Measurements from ENCODE around the gene RPS8. TPM values are rescaled to one million over a fixed set of nuclear protein-coding genes. Genes with fewer than 3 reads are reported as not detected.

The RPS8 gene
- polyA plus RNA-seq, 4 donors = 1,153 to 3,026 (median 2,284) TPM

- H3K4me1 ChIP-seq (ENCODE audit: control insufficient read depth in 3 of 3, insufficient read depth in 2 of 3, low read depth in 1 of 3, low read length in 2 of 3) = peaks cover 0 to 41% (median 0%) of the 10 kb centered on the region in 3 donors
- no peaks in the 10 kb centered on the region for H3K9me3 ChIP-seq (ENCODE audit: control insufficient read depth in 2 of 2, insufficient read depth in 1 of 2, low read depth in 1 of 2, low read length in 1 of 2)
- FAIRE-seq (no peak), DNase-seq (no peak)
- no peak overlapping the region for H3K4me3 ChIP-seq (ENCODE audit: low read depth in 1 of 3, low read length in 3 of 3)
- H3K27me3 ChIP-seq (ENCODE audit: control insufficient read depth in 3 of 3, insufficient read depth in 3 of 3, low read length in 3 of 3) = no peaks in the 10 kb centered on the region
- H3K27ac ChIP-seq (ENCODE audit: low read depth in 1 of 3, low read length in 2 of 3) = no peak overlapping the region
- H3K36me3 ChIP-seq (ENCODE audit: control insufficient read depth in 3 of 3, insufficient read depth in 2 of 3, low read depth in 1 of 3, low read length in 3 of 3) = peaks cover 0 to 16% (median 0%) of the 10 kb centered on the region in 3 donors
- 79 to 91% (median 79%) methylated on average over 2 of the region's 2 CpGs for WGBS, 3 donors
Observed at GRCh38 chr1:44817307-44817706, 42.0 kb downstream of the RPS8 start.

- 95 to 97% (median 97%) methylated on average over 11 of the region's 11 CpGs for WGBS, 3 donors
- DNase-seq (no peak), FAIRE-seq (no peak)
- Histone ChIP-seq H3K9me3 (ENCODE audit: control insufficient read depth in 2 of 2, insufficient read depth in 1 of 2, low read depth in 1 of 2, low read length in 1 of 2) (no peaks in the 10 kb centered on the region), H3K4me1 (ENCODE audit: control insufficient read depth in 3 of 3, insufficient read depth in 2 of 3, low read depth in 1 of 3, low read length in 2 of 3) (peaks cover 0 to 36% (median 0%) of the 10 kb centered on the region in 3 donors), H3K36me3 (ENCODE audit: control insufficient read depth in 3 of 3, insufficient read depth in 2 of 3, low read depth in 1 of 3, low read length in 3 of 3) (peaks cover 0 to 22% (median 0%) of the 10 kb centered on the region in 3 donors), H3K27me3 (ENCODE audit: control insufficient read depth in 3 of 3, insufficient read depth in 3 of 3, low read length in 3 of 3) (no peaks in the 10 kb centered on the region), H3K27ac (ENCODE audit: low read depth in 1 of 3, low read length in 2 of 3) (no peak overlapping the region), H3K4me3 (ENCODE audit: low read depth in 1 of 3, low read length in 3 of 3) (no peak overlapping the region)
Observed at GRCh38 chr1:44817771-44818495, 42.6 kb downstream of the RPS8 start.

- Histone ChIP-seq H3K9me3 (ENCODE audit: control insufficient read depth in 2 of 2, insufficient read depth in 1 of 2, low read depth in 1 of 2, low read length in 1 of 2) (no peaks in the 10 kb centered on the region), H3K4me1 (ENCODE audit: control insufficient read depth in 3 of 3, insufficient read depth in 2 of 3, low read depth in 1 of 3, low read length in 2 of 3) (peaks cover 0 to 31% (median 0%) of the 10 kb centered on the region in 3 donors), H3K4me3 (ENCODE audit: low read depth in 1 of 3, low read length in 3 of 3) (peak overlapping the region in 2 of 3 donors; percentile 5 to 73), H3K27ac (ENCODE audit: low read depth in 1 of 3, low read length in 2 of 3) (peak overlapping the region; percentile 93 to 99 (median 93)), H3K36me3 (ENCODE audit: control insufficient read depth in 3 of 3, insufficient read depth in 2 of 3, low read depth in 1 of 3, low read length in 3 of 3) (peaks cover 0 to 25% (median 0%) of the 10 kb centered on the region in 3 donors), H3K27me3 (ENCODE audit: control insufficient read depth in 3 of 3, insufficient read depth in 3 of 3, low read length in 3 of 3) (no peaks in the 10 kb centered on the region)
- 0 to 1% (median 0%) methylated on average over 13 of the region's 13 CpGs for WGBS, 3 donors
- FAIRE-seq (no peak), DNase-seq (no peak)
Observed at GRCh38 chr1:44819196-44819607, 43.9 kb downstream of the RPS8 start.

- H3K4me1 ChIP-seq (ENCODE audit: control insufficient read depth in 3 of 3, insufficient read depth in 2 of 3, low read depth in 1 of 3, low read length in 2 of 3) = peaks cover 0 to 26% (median 0%) of the 10 kb centered on the region in 3 donors
- H3K36me3 ChIP-seq (ENCODE audit: control insufficient read depth in 3 of 3, insufficient read depth in 2 of 3, low read depth in 1 of 3, low read length in 3 of 3) = peaks cover 0 to 22% (median 0%) of the 10 kb centered on the region in 3 donors
- no peaks in the 10 kb centered on the region for H3K9me3 ChIP-seq (ENCODE audit: control insufficient read depth in 2 of 2, insufficient read depth in 1 of 2, low read depth in 1 of 2, low read length in 1 of 2)
- whole genome bisulfite sequencing, 3 donors = 0% methylated on average over 33 of the region's 33 CpGs
- DNase-seq = peak; percentile 89 to 93
- FAIRE-seq = no peak
- no peaks in the 10 kb centered on the region for H3K27me3 ChIP-seq (ENCODE audit: control insufficient read depth in 3 of 3, insufficient read depth in 3 of 3, low read length in 3 of 3)
- peak overlapping the region; percentile 93 to 99 (median 93) for H3K27ac ChIP-seq (ENCODE audit: low read depth in 1 of 3, low read length in 2 of 3)
- H3K4me3 ChIP-seq (ENCODE audit: low read depth in 1 of 3, low read length in 3 of 3) = peak overlapping the region; percentile 49 to 73 (median 54)
Observed at GRCh38 chr1:44819608-44820327, 44.4 kb downstream of the RPS8 start.

GRCh38 chr1:44820328-44821239 lies 45.2 kb downstream of the RPS8 start:
- peak overlapping the region; percentile 93 to 99 (median 93) for H3K27ac ChIP-seq (ENCODE audit: low read depth in 1 of 3, low read length in 2 of 3)
- peaks cover 0 to 17% (median 0%) of the 10 kb centered on the region in 3 donors for H3K36me3 ChIP-seq (ENCODE audit: control insufficient read depth in 3 of 3, insufficient read depth in 2 of 3, low read depth in 1 of 3, low read length in 3 of 3)
- DNase-seq (peak in 1 of 2 donors; percentile 15), FAIRE-seq (no peak)
- H3K27me3 ChIP-seq (ENCODE audit: control insufficient read depth in 3 of 3, insufficient read depth in 3 of 3, low read length in 3 of 3) = no peaks in the 10 kb centered on the region
- peak overlapping the region; percentile 49 to 73 (median 54) for H3K4me3 ChIP-seq (ENCODE audit: low read depth in 1 of 3, low read length in 3 of 3)
- H3K4me1 ChIP-seq (ENCODE audit: control insufficient read depth in 3 of 3, insufficient read depth in 2 of 3, low read depth in 1 of 3, low read length in 2 of 3) = peaks cover 0 to 25% (median 0%) of the 10 kb centered on the region in 3 donors
- WGBS, 3 donors = 21 to 25% (median 25%) methylated on average over 25 of the region's 25 CpGs
- no peaks in the 10 kb centered on the region for H3K9me3 ChIP-seq (ENCODE audit: control insufficient read depth in 2 of 2, insufficient read depth in 1 of 2, low read depth in 1 of 2, low read length in 1 of 2)

GRCh38 chr1:44821240-44821715 lies 45.9 kb downstream of the RPS8 start:
- FAIRE-seq (no peak), DNase-seq (no peak)
- Histone ChIP-seq H3K27ac (ENCODE audit: low read depth in 1 of 3, low read length in 2 of 3) (peak overlapping the region in 1 of 3 donors; percentile 93), H3K4me3 (ENCODE audit: low read depth in 1 of 3, low read length in 3 of 3) (peak overlapping the region in 1 of 3 donors; percentile 73), H3K4me1 (ENCODE audit: control insufficient read depth in 3 of 3, insufficient read depth in 2 of 3, low read depth in 1 of 3, low read length in 2 of 3) (peaks cover 0 to 32% (median 0%) of the 10 kb centered on the region in 3 donors), H3K9me3 (ENCODE audit: control insufficient read depth in 2 of 2, insufficient read depth in 1 of 2, low read depth in 1 of 2, low read length in 1 of 2) (no peaks in the 10 kb centered on the region), H3K27me3 (ENCODE audit: control insufficient read depth in 3 of 3, insufficient read depth in 3 of 3, low read length in 3 of 3) (no peaks in the 10 kb centered on the region), H3K36me3 (ENCODE audit: control insufficient read depth in 3 of 3, insufficient read depth in 2 of 3, low read depth in 1 of 3, low read length in 3 of 3) (peaks cover 0 to 15% (median 0%) of the 10 kb centered on the region in 3 donors)
- 67 to 87% (median 77%) methylated on average over 9 of the region's 9 CpGs for WGBS, 3 donors

- DNase-seq = no peak
- H3K27ac ChIP-seq (ENCODE audit: low read depth in 1 of 3, low read length in 2 of 3) = no peak overlapping the region
Observed at GRCh38 chr1:44822131-44822701, 46.9 kb downstream of the RPS8 start.

More at GRCh38 chr1:44822131-44822701, 46.9 kb downstream of the RPS8 start:
- Histone ChIP-seq H3K9me3 (ENCODE audit: control insufficient read depth in 2 of 2, insufficient read depth in 1 of 2, low read depth in 1 of 2, low read length in 1 of 2) (no peaks in the 10 kb centered on the region), H3K36me3 (ENCODE audit: control insufficient read depth in 3 of 3, insufficient read depth in 2 of 3, low read depth in 1 of 3, low read length in 3 of 3) (peaks cover 0 to 22% (median 0%) of the 10 kb centered on the region in 3 donors), H3K4me3 (ENCODE audit: low read depth in 1 of 3, low read length in 3 of 3) (no peak overlapping the region), H3K27me3 (ENCODE audit: control insufficient read depth in 3 of 3, insufficient read depth in 3 of 3, low read length in 3 of 3) (no peaks in the 10 kb centered on the region), H3K4me1 (ENCODE audit: control insufficient read depth in 3 of 3, insufficient read depth in 2 of 3, low read depth in 1 of 3, low read length in 2 of 3) (peaks cover 0 to 42% (median 2%) of the 10 kb centered on the region in 3 donors)
- FAIRE-seq = no peak
- 90 to 94% (median 92%) methylated on average over 6 of the region's 6 CpGs for WGBS, 3 donors
